Ovary (tissue), 3 donors: Measurements from ENCODE around the gene NEDD4L.

Experiments
- POLR2A ChIP-seq: fragments of 450-650 bp; IDR thresholded peaks from one replicate; pipeline ENCODE4 v1.6.1; 2017; ENCODE audit warnings: antibody characterized with exemption, mild to moderate bottlenecking, moderate library complexity
- TF ChIP-seq, protein P1 (sequence below), 3 donors: fragments of 450-650 bp in 2 of 3; fragments of 200-600 bp in 1 of 3; IDR thresholded peaks; one replicate each; pipeline versions ENCODE4 v1.5.1 to v1.8.0; 2016 to 2022; ENCODE audit warnings: antibody characterized with exemption in 3 of 3, mild to moderate bottlenecking in 1 of 3
- donor health status: DM: no; HTN: no; CAD: no.

DNA sequence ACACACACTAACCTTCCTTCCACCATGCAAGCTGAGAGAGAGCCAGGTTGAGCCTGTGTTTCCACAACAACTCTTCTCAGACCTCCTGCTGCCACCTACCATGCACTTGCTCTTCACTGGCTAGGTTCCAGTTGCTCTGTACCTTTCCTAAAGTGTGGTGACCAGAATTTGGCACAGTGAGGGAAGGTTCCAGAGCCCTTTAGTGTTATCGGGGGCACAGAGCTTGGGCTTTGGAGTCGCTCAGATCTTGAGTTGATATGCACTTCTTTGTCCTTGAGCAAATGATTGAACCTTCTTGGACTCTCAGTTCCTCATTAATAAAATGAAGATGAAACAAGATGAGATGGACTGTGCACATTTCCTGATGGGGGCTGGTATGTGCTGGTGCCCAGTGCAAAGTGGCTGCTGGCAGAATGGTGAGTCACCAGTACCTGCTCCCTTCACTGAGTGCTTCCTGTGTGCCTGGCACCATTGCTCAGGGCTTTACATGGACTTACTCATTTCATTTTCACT lies 47.1 kb downstream of the NEDD4L start:
- TF ChIP-seq, protein P1, sequence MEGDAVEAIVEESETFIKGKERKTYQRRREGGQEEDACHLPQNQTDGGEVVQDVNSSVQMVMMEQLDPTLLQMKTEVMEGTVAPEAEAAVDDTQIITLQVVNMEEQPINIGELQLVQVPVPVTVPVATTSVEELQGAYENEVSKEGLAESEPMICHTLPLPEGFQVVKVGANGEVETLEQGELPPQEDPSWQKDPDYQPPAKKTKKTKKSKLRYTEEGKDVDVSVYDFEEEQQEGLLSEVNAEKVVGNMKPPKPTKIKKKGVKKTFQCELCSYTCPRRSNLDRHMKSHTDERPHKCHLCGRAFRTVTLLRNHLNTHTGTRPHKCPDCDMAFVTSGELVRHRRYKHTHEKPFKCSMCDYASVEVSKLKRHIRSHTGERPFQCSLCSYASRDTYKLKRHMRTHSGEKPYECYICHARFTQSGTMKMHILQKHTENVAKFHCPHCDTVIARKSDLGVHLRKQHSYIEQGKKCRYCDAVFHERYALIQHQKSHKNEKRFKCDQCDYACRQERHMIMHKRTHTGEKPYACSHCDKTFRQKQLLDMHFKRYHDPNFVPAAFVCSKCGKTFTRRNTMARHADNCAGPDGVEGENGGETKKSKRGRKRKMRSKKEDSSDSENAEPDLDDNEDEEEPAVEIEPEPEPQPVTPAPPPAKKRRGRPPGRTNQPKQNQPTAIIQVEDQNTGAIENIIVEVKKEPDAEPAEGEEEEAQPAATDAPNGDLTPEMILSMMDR (IDR thresholded peaks at IDR 0.05) = no peak
- TF ChIP-seq POLR2A = no peak
